A549 (cell line): ENCODE data around the gene TM4SF18. TPM values are rescaled to one million over a fixed set of nuclear protein-coding genes. Genes with fewer than 3 reads are reported as not detected.

Experiments used
- ATAC-seq, 2 experiments: fragments of 200-7000 bp in 1 of 2; fragments of >200 bp in 1 of 2; cut with Nextera tagmentation in 1 of 2; cut with Tn5 transposase in 1 of 2; 3 replicates each; pipeline versions ENCODE4 v1.8.0 to v1.9.1; 2018 to 2020; ENCODE audit warnings: mild to moderate bottlenecking in 1 of 2, moderate library complexity in 1 of 2
- CTCF ChIA-PET: fragments of 300-600 bp; sonication (Branson Sonifier 250); formaldehyde crosslinking; extraction: SDS; loops from one replicate; lab custom pipeline; 2021; ENCODE audit warnings: antibody characterized with exemption, inconsistent platforms; lab: Yijun Ruan, JAX
- POLR2A ChIA-PET: fragments of 350-600 bp; formaldehyde crosslinking; extraction: SDS; loops from one replicate; lab custom pipeline; 2021; ENCODE audit warnings: antibody characterized with exemption, inconsistent platforms; lab: Yijun Ruan, JAX
- DNase-seq, 2 experiments: peaks; one replicate each; pipeline versions ENCODE4 v3.0.0 to v3.0.0-alpha.2; 2011 to 2016; ENCODE audit warnings: low read depth in 1 of 2, low spot score in 1 of 2
- FAIRE-seq: peaks from 2 replicates; lab custom pipeline; 2011; peaks lifted over from hg19 to GRCh38; lab: Jason Lieb, UNC
- H3K27ac ChIP-seq, 2 experiments: fragments of >200 bp; sonication (Bioruptor Twin); formaldehyde crosslinking; 3 replicates each; pipeline ENCODE4 v1.5.1; 2016 to 2017
- H3K4me1 ChIP-seq: fragments of >200 bp; sonication (Bioruptor Twin); formaldehyde crosslinking; 3 replicates; pipeline ENCODE4 v1.6.1; 2016
- H3K4me2 ChIP-seq: fragments of >200 bp; sonication (Bioruptor Twin); formaldehyde crosslinking; 3 replicates; pipeline ENCODE4 v1.6.1; 2016
- H3K4me3 ChIP-seq: fragments of >200 bp; sonication (Bioruptor Twin); formaldehyde crosslinking; 3 replicates; pipeline ENCODE4 v1.5.1; 2016
- H3K9me3 ChIP-seq: fragments of >200 bp; sonication (Bioruptor Twin); formaldehyde crosslinking; 3 replicates; pipeline ENCODE4 v1.6.1; 2016
- ATOH8 ChIP-seq: fragments of 250-450 bp; sonication (Bioruptor Pico); IDR thresholded peaks from 2 replicates; pipeline ENCODE4 v1.5.0; 2020; ENCODE audit warnings: low read depth, mild to moderate bottlenecking, moderate library complexity
- BHLHE40 ChIP-seq: IDR thresholded peaks from 2 replicates; pipeline ENCODE4 v1.6.1; 2012; ENCODE audit warnings: low read depth, low read length, inconsistent platforms
- CBX2 ChIP-seq: fragments of 200-600 bp; sonication (generic); IDR thresholded peaks from 2 replicates; pipeline ENCODE4 v1.6.1; 2016; ENCODE audit warnings: low read depth, mild to moderate bottlenecking, borderline replicate concordance
- EHF ChIP-seq: fragments of 250-450 bp; sonication (Bioruptor Pico); IDR thresholded peaks from 2 replicates; pipeline ENCODE4 v1.5.0; 2020; ENCODE audit warnings: mild to moderate bottlenecking
- EHMT2 ChIP-seq: fragments of 200-600 bp; sonication (generic); IDR thresholded peaks from 2 replicates; pipeline ENCODE4 v1.6.1; 2016; ENCODE audit warnings: antibody characterized with exemption, low read depth, mild to moderate bottlenecking, moderate library complexity
- ELK1 ChIP-seq: fragments of 150-350 bp; IDR thresholded peaks from 2 replicates; pipeline ENCODE4 v1.6.1; 2014; ENCODE audit warnings: low read depth, mild to moderate bottlenecking, low read length
- EP300 ChIP-seq, 2 experiments: fragments of >200 bp; sonication (Bioruptor Twin); formaldehyde crosslinking; IDR thresholded peaks; 2 replicates in 1 of 2; 3 replicates in 1 of 2; pipeline ENCODE4 v1.6.1; 2016 to 2017
- FOSL2 ChIP-seq, 2 experiments: fragments of 450-650 bp in 1 of 2; fragments of >200 bp in 1 of 2; sonication (Bioruptor Twin) in 1 of 2; formaldehyde crosslinking; IDR thresholded peaks; 2 replicates each; pipeline versions ENCODE4 v1.5.0 to v1.6.1; 2016 to 2020; ENCODE audit warnings: mild to moderate bottlenecking in 1 of 2, moderate library complexity in 1 of 2
- HDAC2 ChIP-seq: fragments of 200-600 bp; sonication (generic); IDR thresholded peaks from 2 replicates; pipeline ENCODE4 v1.6.1; 2016
- HEYL ChIP-seq: fragments of 250-450 bp; sonication (Bioruptor Pico); IDR thresholded peaks from 2 replicates; pipeline ENCODE4 v1.8.0; 2021; ENCODE audit warnings: mild to moderate bottlenecking, moderate library complexity
- HOXB13 ChIP-seq: fragments of 250-450 bp; sonication (Bioruptor Pico); IDR thresholded peaks from 2 replicates; pipeline ENCODE4 v1.5.0; 2020; ENCODE audit warnings: low read depth, mild to moderate bottlenecking, moderate library complexity
- HOXB5 ChIP-seq: fragments of 250-450 bp; sonication (Bioruptor Pico); IDR thresholded peaks from 2 replicates; pipeline ENCODE4 v1.5.0; 2020; ENCODE audit warnings: mild to moderate bottlenecking, moderate library complexity
- KDM1A ChIP-seq: fragments of 200-600 bp; sonication (generic); IDR thresholded peaks from 2 replicates; pipeline ENCODE4 v1.6.1; 2016; ENCODE audit warnings: low read depth, mild to moderate bottlenecking
- KDM5A ChIP-seq: fragments of 200-600 bp; sonication (generic); IDR thresholded peaks from 2 replicates; pipeline ENCODE4 v1.6.1; 2016; ENCODE audit warnings: antibody characterized with exemption, mild to moderate bottlenecking
- MAFK ChIP-seq: fragments of 450-650 bp; IDR thresholded peaks from 2 replicates; pipeline ENCODE4 v1.6.1; 2014; ENCODE audit not compliant: partially characterized antibody
- MYC ChIP-seq: IDR thresholded peaks from 2 replicates; pipeline ENCODE4 v1.6.1; 2012; ENCODE audit warnings: mild to moderate bottlenecking, inconsistent platforms, low read length, improper control_type of control experiment, borderline replicate concordance
- NR3C1 ChIP-seq: fragments of >200 bp; sonication (Bioruptor Twin); formaldehyde crosslinking; IDR thresholded peaks from 3 replicates; pipeline ENCODE4 v1.6.1; 2017
- PBX3 ChIP-seq: IDR thresholded peaks from 2 replicates; pipeline ENCODE4 v1.6.1; 2012
- POLR2A ChIP-seq: IDR thresholded peaks from 2 replicates; pipeline ENCODE4 v1.6.1; 2012; ENCODE audit warnings: mild to moderate bottlenecking, low read length
- RAD21 ChIP-seq, 2 experiments: fragments of >200 bp in 1 of 2; sonication (Bioruptor Twin) in 1 of 2; formaldehyde crosslinking in 1 of 2; IDR thresholded peaks in 1 of 2; conservative IDR thresholded peaks in 1 of 2; 2 replicates in 1 of 2; 3 replicates in 1 of 2; pipeline ENCODE4 v1.6.1; 2012 to 2018; ENCODE audit warnings: inconsistent platforms in 1 of 2
- RCOR1 ChIP-seq: fragments of 150-350 bp; IDR thresholded peaks from 2 replicates; pipeline ENCODE4 v1.6.1; 2014; ENCODE audit warnings: antibody characterized with exemption, low read length, low read depth
- SREBF2 ChIP-seq: fragments of 450-650 bp; IDR thresholded peaks from 2 replicates; pipeline ENCODE4 v1.6.1; 2014; ENCODE audit warnings: mild to moderate bottlenecking, moderate library complexity
- TFCP2L1 ChIP-seq: fragments of 250-450 bp; sonication (Bioruptor Pico); IDR thresholded peaks from 2 replicates; pipeline ENCODE4 v1.5.0; 2021; ENCODE audit warnings: mild to moderate bottlenecking
- TP53 ChIP-seq: fragments of 250-450 bp; sonication (Bioruptor Pico); IDR thresholded peaks from 2 replicates; pipeline ENCODE4 v1.5.0; 2021; ENCODE audit warnings: mild to moderate bottlenecking, moderate library complexity
- USF2 ChIP-seq: fragments of 450-650 bp; IDR thresholded peaks from 2 replicates; pipeline ENCODE4 v1.6.1; 2014; ENCODE audit warnings: antibody characterized with exemption
- ZNF302 ChIP-seq: fragments of 250-450 bp; sonication (Bioruptor Pico); IDR thresholded peaks from 2 replicates; pipeline ENCODE4 v1.9.0; 2021; ENCODE audit warnings: inconsistent platforms, mild to moderate bottlenecking, moderate library complexity
- ZSCAN20 ChIP-seq: fragments of 250-450 bp; sonication (Bioruptor Pico); IDR thresholded peaks from 2 replicates; pipeline ENCODE4 v1.8.0; 2022; ENCODE audit warnings: mild to moderate bottlenecking, moderate library complexity
- polyA plus RNA-seq, 4 experiments: library from polyadenylated mRNA; depleted of rRNA in 3 of 4; stranded (reverse); fragments of >200 nt; fragmentation: RNase III in 1 of 4; extraction: RNeasy Plus Mini Kit Qiagen cat#74134 plus additional on column Dnase treatment in 1 of 4; gene quantifications; 2 replicates in 3 of 4; 3 replicates in 1 of 4; pipeline ENCODE4 v1.2.3, GENCODE V29; 2011 to 2017

TM4SF18 gene
- polyA plus RNA-seq, 2 of the 4 experiments (the other 2 are of a cell fraction) = 51.3 to 99.8 TPM

GRCh38 chr3:149336925-149337324 lies 3.5 kb upstream of the TM4SF18 start:
- DNase-seq (no peak), FAIRE-seq (no peak), ATAC-seq (no peak)
- peak overlapping the region; percentile 91 for H3K27ac ChIP-seq
- H3K4me1 ChIP-seq = peaks cover 61% of the 10 kb centered on the region
- POLR2A ChIA-PET = no interaction called here
- peaks cover 5% of the 10 kb centered on the region; the same call in 1 of the 3 replicates for H3K9me3 ChIP-seq
- no peak for TF ChIP-seq EHMT2
- no peak for TF ChIP-seq MAFK
- no peak for TF ChIP-seq ELK1
- TF ChIP-seq HEYL (CRISPR knock-in tag) = no peak
- TF ChIP-seq EP300 (IDR thresholded peaks at IDR 0.05) = no peak
- TF ChIP-seq MYC = no peak
- no peak for TF ChIP-seq SREBF2
- no peak for TF ChIP-seq PBX3
- no peak for TF ChIP-seq EHF (CRISPR knock-in tag)
- no peak for TF ChIP-seq TFCP2L1
- TF ChIP-seq ATOH8 (CRISPR knock-in tag) = no peak
- no peak for TF ChIP-seq HOXB5
- TF ChIP-seq FOSL2 (IDR thresholded peaks at IDR 0.05) = no peak
- TF ChIP-seq FOSL2 (CRISPR knock-in tag; IDR thresholded peaks at IDR 0.05) = no peak
- TF ChIP-seq RCOR1 = no peak
- no peak overlapping the region for H3K4me2 ChIP-seq
- CTCF ChIA-PET = interaction anchor here (1.0 to 3.3 kb wide), 5 partner anchors 26 to 381 kb away, joined by 4 to 29 read pairs (median 8); no protein-coding TSS in a partner anchor
- H3K4me3 ChIP-seq = no peak overlapping the region

GRCh38 chr3:149332771-149333170 lies 665 bp downstream of the TM4SF18 start:
- no peak for TF ChIP-seq TFCP2L1
- no peak for TF ChIP-seq POLR2A
- TF ChIP-seq RAD21 (conservative IDR thresholded peaks at IDR 0.05 in 1 of 2, IDR thresholded peaks at IDR 0.05 in 1 of 2) = no peak
- TF ChIP-seq USF2 = no peak
- no peak for TF ChIP-seq ZNF302 (CRISPR knock-in tag)
- no peak for TF ChIP-seq BHLHE40
- TF ChIP-seq EP300 (IDR thresholded peaks at IDR 0.05) = no peak
- no peak for TF ChIP-seq NR3C1
- no peak for TF ChIP-seq TP53
- TF ChIP-seq KDM5A = no peak
- no peak for TF ChIP-seq KDM1A
- no peak for TF ChIP-seq HOXB13 (CRISPR knock-in tag)
- no peak for TF ChIP-seq HDAC2
- TF ChIP-seq ZSCAN20 (CRISPR knock-in tag) = no peak
- no peak for TF ChIP-seq CBX2
- Histone ChIP-seq H3K9me3 (no peaks in the 10 kb centered on the region), H3K4me3 (peak overlapping the region; percentile 39), H3K4me1 (peaks cover 70% of the 10 kb centered on the region), H3K4me2 (peak overlapping the region; percentile 77), H3K27ac (peak overlapping the region; percentile 91)
- ChIA-PET CTCF (interaction anchor here (0.9 to 3.8 kb wide), 17 partner anchors 8 to 379 kb away, joined by 3 to 27 read pairs (median 6); no protein-coding TSS in a partner anchor), POLR2A (interaction anchor here (1.0 to 2.1 kb wide), 3 partner anchors 32 to 203 kb away, joined by 3 to 8 read pairs (median 6); partner anchors contain the start of gene HPS3)
- FAIRE-seq = no peak
- peak in 1 of 2 experiments; percentile 21; a peak in 4 of 6 replicates for ATAC-seq
- DNase-seq = peak in 1 of 2 experiments; percentile 24
